H1 (cell line): ENCODE measurements around the gene ENDOG. TPM values are rescaled to one million over a fixed set of nuclear protein-coding genes. Genes with fewer than 3 reads are reported as not detected.

ENCODE experiments used
- CTCF ChIA-PET: fragments of 300-600 bp; sonication (Branson Sonifier 250); formaldehyde crosslinking; loops from one replicate; lab custom pipeline; 2021; ENCODE audit not compliant: partially characterized antibody; lab: Charles Lee
- POLR2A ChIA-PET: fragments of 300-600 bp; sonication (Branson Sonifier 250); formaldehyde crosslinking; loops from one replicate; lab custom pipeline; 2021; ENCODE audit warnings: inconsistent platforms; ENCODE audit not compliant: partially characterized antibody; lab: Charles Lee
- DNase-seq, 2 experiments: peaks; one replicate each; pipeline versions ENCODE4 v3.0.0 to v3.0.0-alpha.2; 2010 to 2022; ENCODE audit warnings: low spot score in 2 of 2, low read depth in 1 of 2, mixed read lengths in 1 of 2
- FAIRE-seq: peaks from 2 replicates; lab custom pipeline; 2011; peaks lifted over from hg19 to GRCh38; lab: Jason Lieb, UNC
- H2AFZ ChIP-seq: 2 replicates; pipeline ENCODE4 v1.8.1; 2012; ENCODE audit warnings: low read length, inconsistent platforms
- H2AK5ac ChIP-seq: 2 replicates; pipeline ENCODE4 v1.6.1; 2013; ENCODE audit warnings: low read depth, low read length
- H2BK120ac ChIP-seq: replicated peaks from 2 replicates; pipeline ENCODE3; 2013; ENCODE audit warnings: low read depth, low read length, inconsistent platforms
- H2BK12ac ChIP-seq: 2 replicates; pipeline ENCODE4 v1.6.1; 2013; ENCODE audit warnings: low read depth, low read length
- H2BK15ac ChIP-seq: 2 replicates; pipeline ENCODE4 v1.6.1; 2013; ENCODE audit warnings: low read length
- H2BK20ac ChIP-seq: 2 replicates; pipeline ENCODE4 v1.6.1; 2013; ENCODE audit warnings: low read length
- H2BK5ac ChIP-seq: 2 replicates; pipeline ENCODE4 v1.6.1; 2013; ENCODE audit warnings: low read depth, low read length
- H3K14ac ChIP-seq: 2 replicates; pipeline ENCODE4 v1.6.1; 2013; ENCODE audit warnings: inconsistent platforms; ENCODE audit not compliant: insufficient read length
- H3K18ac ChIP-seq: 2 replicates; pipeline ENCODE4 v1.6.1; 2013; ENCODE audit warnings: low read length; ENCODE audit errors: extremely low read depth
- H3K23ac ChIP-seq: 2 replicates; pipeline ENCODE4 v1.6.1; 2013; ENCODE audit warnings: inconsistent platforms; ENCODE audit not compliant: insufficient read length
- H3K23me2 ChIP-seq: 2 replicates; pipeline ENCODE4 v1.6.1; 2013; ENCODE audit warnings: low read depth, low read length
- H3K27ac ChIP-seq: 2 replicates; pipeline ENCODE4 v1.6.1; 2011; ENCODE audit warnings: low read depth, low read length, inconsistent platforms
- H3K27me3 ChIP-seq, 4 experiments: replicated peaks in 1 of 4; 1 replicate in 1 of 4; 2 replicates in 3 of 4; pipeline versions ENCODE4 v1.6.1 to v1.8.1; 2011 to 2013; ENCODE audit warnings: low read length in 3 of 4, mild to moderate bottlenecking in 3 of 4, inconsistent platforms in 2 of 4, mixed read lengths in 2 of 4, moderate library complexity in 1 of 4; ENCODE audit not compliant: control insufficient read depth in 3 of 4, insufficient read depth in 3 of 4; ENCODE audit errors: extremely low read depth in 1 of 4
- H3K36me3 ChIP-seq, 4 experiments: 2 replicates each; pipeline versions ENCODE4 v1.6.1 to v1.8.1; 2011 to 2013; ENCODE audit warnings: mild to moderate bottlenecking in 4 of 4, low read length in 3 of 4, moderate library complexity in 2 of 4, control low read depth in 1 of 4, inconsistent platforms in 1 of 4; ENCODE audit not compliant: insufficient read depth in 4 of 4, control insufficient read depth in 2 of 4
- H3K4ac ChIP-seq: replicated peaks from 2 replicates; pipeline ENCODE3; 2013; ENCODE audit warnings: low read length, low read depth, mixed read lengths, inconsistent platforms; ENCODE audit not compliant: insufficient read length
- H3K4me1 ChIP-seq, 4 experiments: replicated peaks in 1 of 4; 1 replicate in 1 of 4; 2 replicates in 3 of 4; pipeline versions ENCODE4 v1.6.1 to v1.8.1; 2011 to 2013; ENCODE audit warnings: low read length in 3 of 4, inconsistent platforms in 2 of 4, mixed read lengths in 1 of 4; ENCODE audit not compliant: insufficient read depth in 4 of 4, control insufficient read depth in 3 of 4
- H3K4me2 ChIP-seq, 2 experiments: 2 replicates each; pipeline versions ENCODE4 v1.6.1 to v1.8.1; 2011 to 2013; ENCODE audit warnings: low read depth in 2 of 2, low read length in 2 of 2, control low read depth in 1 of 2, inconsistent platforms in 1 of 2, mild to moderate bottlenecking in 1 of 2; ENCODE audit not compliant: insufficient read depth in 1 of 2
- H3K4me3 ChIP-seq, 4 experiments: fragments of 200-600, 300-600 bp in 1 of 4; sonication (generic), shearing (Covaris generic), sonication (Bioruptor Twin) in 1 of 4; 2 replicates each; pipeline versions ENCODE4 v1.5.1 to v1.8.1; 2011 to 2016; ENCODE audit warnings: low read length in 4 of 4, low read depth in 3 of 4, control low read depth in 2 of 4, inconsistent platforms in 2 of 4, mild to moderate bottlenecking in 2 of 4, mixed read lengths in 1 of 4, moderate library complexity in 1 of 4; ENCODE audit not compliant: insufficient read depth in 2 of 4; ENCODE audit errors: extremely low read depth in 1 of 4
- H3K56ac ChIP-seq: replicated peaks from 2 replicates; pipeline ENCODE3; 2013; ENCODE audit warnings: low read depth, mild to moderate bottlenecking, mixed read lengths, low read length, inconsistent platforms; ENCODE audit not compliant: insufficient read length
- H3K79me1 ChIP-seq: 2 replicates; pipeline ENCODE4 v1.6.1; 2013; ENCODE audit warnings: low read depth, low read length, control low read depth
- H3K79me2 ChIP-seq, 2 experiments: 2 replicates each; pipeline versions ENCODE4 v1.6.1 to v1.8.1; 2012 to 2013; ENCODE audit warnings: low read length in 2 of 2, mild to moderate bottlenecking in 2 of 2, inconsistent platforms in 1 of 2; ENCODE audit not compliant: insufficient read depth in 2 of 2, control insufficient read depth in 1 of 2
- H3K9ac ChIP-seq, 4 experiments: replicated peaks in 1 of 4; 1 replicate in 1 of 4; 2 replicates in 3 of 4; pipeline versions ENCODE4 v1.6.1 to v1.8.1; 2011 to 2013; ENCODE audit warnings: low read depth in 3 of 4, low read length in 3 of 4, control low read depth in 2 of 4, mild to moderate bottlenecking in 2 of 4, moderate library complexity in 2 of 4, inconsistent platforms in 1 of 4; ENCODE audit errors: extremely low read depth in 1 of 4
- H3K9me3 ChIP-seq, 2 experiments: 2 replicates each; pipeline versions ENCODE4 v1.6.1 to v1.8.1; 2012 to 2013; ENCODE audit warnings: mild to moderate bottlenecking in 2 of 2, moderate library complexity in 2 of 2, control low read depth in 1 of 2, inconsistent platforms in 1 of 2, low read depth in 1 of 2, low read length in 1 of 2, mixed read lengths in 1 of 2; ENCODE audit not compliant: insufficient read depth in 2 of 2
- H4K20me1 ChIP-seq, 2 experiments: replicated peaks in 1 of 2; 2 replicates each; pipeline versions ENCODE3 to v1.8.1; 2011 to 2013; ENCODE audit warnings: inconsistent platforms in 2 of 2, low read length in 2 of 2, mild to moderate bottlenecking in 1 of 2; ENCODE audit not compliant: insufficient read depth in 2 of 2, control insufficient read depth in 1 of 2
- H4K5ac ChIP-seq: 2 replicates; pipeline ENCODE4 v1.6.1; 2013; ENCODE audit warnings: low read length, low read depth, mixed read lengths, inconsistent platforms; ENCODE audit not compliant: insufficient read length
- H4K8ac ChIP-seq: 2 replicates; pipeline ENCODE4 v1.8.0; 2013; ENCODE audit warnings: mild to moderate bottlenecking, moderate library complexity, low read length, inconsistent platforms; ENCODE audit not compliant: insufficient read depth; ENCODE audit errors: extremely low read depth
- H4K91ac ChIP-seq: replicated peaks from 2 replicates; pipeline ENCODE3; 2013; ENCODE audit warnings: low read length, mixed read lengths, inconsistent platforms; ENCODE audit not compliant: insufficient read length
- ATF2 ChIP-seq: IDR thresholded peaks from 2 replicates; pipeline ENCODE4 v1.6.1; 2012; ENCODE audit warnings: low read length, inconsistent platforms
- BACH1 ChIP-seq: IDR thresholded peaks from 2 replicates; pipeline ENCODE4 v1.6.1; 2012; ENCODE audit warnings: low read length, improper control_type of control experiment
- BRCA1 ChIP-seq: IDR thresholded peaks from 2 replicates; pipeline ENCODE4 v1.6.1; 2012; ENCODE audit warnings: low read depth, low read length, improper control_type of control experiment
- CREB1 ChIP-seq: IDR thresholded peaks from 2 replicates; pipeline ENCODE4 v1.6.1; 2012; ENCODE audit warnings: inconsistent platforms
- HDAC6 ChIP-seq: IDR thresholded peaks from one replicate; pipeline ENCODE4 v1.7.1; 2012; ENCODE audit warnings: low read depth, mild to moderate bottlenecking, inconsistent platforms, low read length, moderate library complexity
- RBBP5 ChIP-seq: IDR thresholded peaks from 2 replicates; pipeline ENCODE4 v1.7.1; 2012; ENCODE audit warnings: low read depth, mild to moderate bottlenecking, inconsistent platforms, low read length, moderate library complexity, borderline replicate concordance
- RFX5 ChIP-seq: IDR thresholded peaks from 2 replicates; pipeline ENCODE4 v1.6.1; 2011; ENCODE audit warnings: low read depth, low read length, improper control_type of control experiment, borderline replicate concordance
- RNF2 ChIP-seq: fragments of 200-900, 300-1000 bp; sonication (generic); IDR thresholded peaks from 2 replicates; pipeline ENCODE4 v1.7.1; 2016; ENCODE audit warnings: borderline replicate concordance, low read depth, mild to moderate bottlenecking, antibody characterized with exemption, low read length; ENCODE audit not compliant: poor library complexity, severe bottlenecking; ENCODE audit errors: missing control alignments
- SIRT6 ChIP-seq: IDR thresholded peaks from one replicate; pipeline ENCODE4 v1.7.1; 2012; ENCODE audit warnings: low read length, inconsistent platforms
- SP1 ChIP-seq: IDR thresholded peaks from 2 replicates; pipeline ENCODE4 v1.6.1; 2011; ENCODE audit warnings: low read depth, low read length
- SP2 ChIP-seq: IDR thresholded peaks from 2 replicates; pipeline ENCODE4 v1.6.1; 2012; ENCODE audit warnings: mild to moderate bottlenecking, low read length, inconsistent platforms
- TAF1 ChIP-seq: IDR thresholded peaks from 2 replicates; pipeline ENCODE4 v1.6.1; 2011; ENCODE audit warnings: mild to moderate bottlenecking, low read depth, low read length
- WGBS, 2 experiments: shearing (Covaris generic) in 1 of 2; methylation state at CpG; one replicate each; pipeline versions ENCODE4 v1.1.6 to v1.1.7; 2013 to 2015; ENCODE audit warnings: low lambda C conversion rate in 2 of 2, mixed read lengths in 2 of 2, inconsistent platforms in 1 of 2, low coverage in 1 of 2, missing lambda C conversion rate in 1 of 2; ENCODE audit not compliant: insufficient replicate concordance in 2 of 2, insufficient coverage in 1 of 2, insufficient read length in 1 of 2; ENCODE audit errors: extremely low coverage in 1 of 2, missing lambda C conversion rate in 1 of 2; 5-methylcytosine and 5-hydroxymethylcytosine counted together
- polyA plus RNA-seq, 7 experiments: library from polyadenylated mRNA; depleted of rRNA in 3 of 7; stranded (reverse) in 5 of 7; unstranded in 2 of 7; fragments of >200 nt in 5 of 7; fragments of 200-250 nt in 2 of 7; gene quantifications; 1 replicate in 5 of 7; 2 replicates in 1 of 7; 4 replicates in 1 of 7; pipeline versions ENCODE4 v1.2.1 to v1.2.3, GENCODE V29; 2011 to 2013; ENCODE audit warnings: missing spikeins in 2 of 7, mixed read lengths in 2 of 7
- total RNA-seq: library from RNA; stranded (reverse); fragmentation: NEBNext Ultra II Directional; extraction: Animal tissue kit (Norgen Biotek cat#: 25700); gene quantifications from 2 replicates; pipeline ENCODE4 v1.2.1, GENCODE V29; 2021
- TF ChIP-seq, protein P1 (sequence below): IDR thresholded peaks from 2 replicates; pipeline ENCODE4 v1.6.1; 2012; ENCODE audit warnings: inconsistent platforms

Gene ENDOG
- total and polyA plus RNA-seq, 2 of the 8 experiments (the other 6 are each of a cell fraction or from before 2014, with no cell fraction given), result 17.5 to 23.4 TPM

- Histone ChIP-seq H3K14ac (no peak overlapping the region), H4K5ac (no peak overlapping the region), H3K27me3 (no peaks in the 10 kb centered on the region), H3K56ac (no peak overlapping the region), H2BK15ac (no peak overlapping the region), H3K27ac (no peak overlapping the region), H2BK12ac (no peak overlapping the region), H4K8ac (no peak overlapping the region), H3K18ac (no peak overlapping the region), H3K23me2 (no peaks in the 10 kb centered on the region), H3K4me1 (no peaks in the 10 kb centered on the region), H2AFZ (no peak overlapping the region), H3K79me2 (no peaks in the 10 kb centered on the region), H2BK20ac (no peak overlapping the region), H4K91ac (no peak overlapping the region), H3K79me1 (no peaks in the 10 kb centered on the region), H3K9ac (no peak overlapping the region), H3K4me3 (no peak overlapping the region), H3K9me3 (no peaks in the 10 kb centered on the region), H3K4ac (no peak overlapping the region), H3K23ac (no peak overlapping the region), H4K20me1 (peaks cover 0 to 4% of the 10 kb centered on the region in 2 experiments), H3K36me3 (peaks cover 2 to 16% (median 11%) of the 10 kb centered on the region in 4 experiments; a peak in 6 of 8 replicates), H3K4me2 (no peak overlapping the region)
- POLR2A ChIA-PET, result interaction anchor here (0.7 to 1.4 kb wide), 3 partner anchors 8 to 18 kb away, joined by 3 to 4 read pairs (median 3); no protein-coding TSS in a partner anchor
- FAIRE-seq (no peak), DNase-seq (no peak)
- 91% methylated on average over 14 of the region's 14 CpGs; no CpG with 5 or more reads in 1 of the 2 experiments for WGBS, 2 experiments
- CTCF ChIA-PET, result no interaction called here
- TF ChIP-seq SP1, result no peak
- TF ChIP-seq ATF2, result no peak
- no peak for TF ChIP-seq SIRT6
- TF ChIP-seq RNF2, result no peak
- no peak for TF ChIP-seq CREB1
- TF ChIP-seq, protein P1, sequence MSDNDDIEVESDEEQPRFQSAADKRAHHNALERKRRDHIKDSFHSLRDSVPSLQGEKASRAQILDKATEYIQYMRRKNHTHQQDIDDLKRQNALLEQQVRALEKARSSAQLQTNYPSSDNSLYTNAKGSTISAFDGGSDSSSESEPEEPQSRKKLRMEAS, result no peak
- TF ChIP-seq HDAC6, result no peak
- no peak for TF ChIP-seq TAF1
- no peak for TF ChIP-seq SP2
- no peak for TF ChIP-seq RBBP5
- TF ChIP-seq RFX5, result no peak
- no peak for TF ChIP-seq BACH1
- TF ChIP-seq BRCA1, result no peak
- TF ChIP-seq, all 59 proteins: peak for 0
- Histone ChIP-seq H2BK5ac (no peak overlapping the region), H2AK5ac (no peak overlapping the region), H2BK120ac (no peak overlapping the region)
Measured at GRCh38 chr9:128805661-128806060, 12.6 kb upstream of the ENDOG start.
